ENCODE results near the gene BST2.

DNA sequence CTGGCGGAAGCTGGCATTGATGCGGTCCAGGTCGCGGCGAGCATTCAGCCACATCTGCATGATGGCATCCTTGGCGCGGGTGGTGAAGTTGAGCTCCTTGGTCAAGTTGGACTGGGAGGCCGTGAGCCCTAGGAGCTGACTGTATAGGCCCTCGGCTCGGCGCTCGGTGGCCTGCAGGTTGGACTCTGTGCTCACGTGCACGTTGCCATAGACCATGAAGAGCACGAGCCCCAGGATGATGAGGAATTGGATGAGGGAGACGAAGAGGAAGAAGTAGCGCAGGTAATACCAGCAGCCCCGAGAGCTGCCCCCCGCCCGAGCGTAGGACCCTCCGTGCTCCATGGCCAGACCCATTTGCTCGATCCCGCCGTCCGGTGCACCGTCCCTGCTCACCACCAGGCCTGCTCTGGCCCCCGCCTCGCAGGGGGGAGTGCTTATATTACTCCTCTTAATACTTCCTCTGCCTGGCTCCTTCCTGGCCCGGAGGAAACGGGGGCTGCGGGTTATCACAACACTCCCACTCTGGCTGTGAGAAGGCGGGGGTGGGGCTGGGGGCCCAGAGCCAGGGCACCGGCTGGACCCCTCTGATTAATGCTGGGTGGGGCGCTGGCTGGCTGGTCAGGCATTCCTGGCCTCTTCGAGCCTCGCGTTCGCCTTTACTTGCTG, 28.4 kb downstream of the BST2 start, which contains the start of gene PLVAP:
- TF ChIP-seq, protein P1, sequence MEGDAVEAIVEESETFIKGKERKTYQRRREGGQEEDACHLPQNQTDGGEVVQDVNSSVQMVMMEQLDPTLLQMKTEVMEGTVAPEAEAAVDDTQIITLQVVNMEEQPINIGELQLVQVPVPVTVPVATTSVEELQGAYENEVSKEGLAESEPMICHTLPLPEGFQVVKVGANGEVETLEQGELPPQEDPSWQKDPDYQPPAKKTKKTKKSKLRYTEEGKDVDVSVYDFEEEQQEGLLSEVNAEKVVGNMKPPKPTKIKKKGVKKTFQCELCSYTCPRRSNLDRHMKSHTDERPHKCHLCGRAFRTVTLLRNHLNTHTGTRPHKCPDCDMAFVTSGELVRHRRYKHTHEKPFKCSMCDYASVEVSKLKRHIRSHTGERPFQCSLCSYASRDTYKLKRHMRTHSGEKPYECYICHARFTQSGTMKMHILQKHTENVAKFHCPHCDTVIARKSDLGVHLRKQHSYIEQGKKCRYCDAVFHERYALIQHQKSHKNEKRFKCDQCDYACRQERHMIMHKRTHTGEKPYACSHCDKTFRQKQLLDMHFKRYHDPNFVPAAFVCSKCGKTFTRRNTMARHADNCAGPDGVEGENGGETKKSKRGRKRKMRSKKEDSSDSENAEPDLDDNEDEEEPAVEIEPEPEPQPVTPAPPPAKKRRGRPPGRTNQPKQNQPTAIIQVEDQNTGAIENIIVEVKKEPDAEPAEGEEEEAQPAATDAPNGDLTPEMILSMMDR (IDR thresholded peaks at IDR 0.05), result no peak
- no peak for TF ChIP-seq ZFX (IDR thresholded peaks at IDR 0.05; ENCODE audit: borderline replicate concordance)
